HCT116 (cell line): ENCODE data around the gene SWT1. TPM values are rescaled to one million over a fixed set of nuclear protein-coding genes. Genes with fewer than 3 reads are reported as not detected.

Experiments
- ATAC-seq: fragments of 200-7000 bp; cut with Tn5 transposase; 2 replicates; pipeline ENCODE4 v1.9.1; 2020; ENCODE audit warnings: mild to moderate bottlenecking, moderate library complexity
- BruUV-seq: library from RNA; stranded (reverse); fragments of 400-500 nt; replicated peaks from 2 replicates; lab custom pipeline; 2021; lab: Mats Ljungman, UMichigan
- CTCF ChIA-PET: fragments of 300-600 bp; sonication (Branson Sonifier 250); formaldehyde crosslinking; loops from one replicate; lab custom pipeline; 2021; ENCODE audit warnings: antibody characterized with exemption; lab: Charles Lee
- POLR2A ChIA-PET: fragments of 300-600, 350-600 bp; sonication (Branson Sonifier 250); formaldehyde crosslinking; loops from one replicate; lab custom pipeline; 2021; ENCODE audit warnings: antibody characterized with exemption; lab: Charles Lee
- RAD21 ChIA-PET, 2 experiments: fragments of 300-600 bp; sonication (Branson Sonifier 250); formaldehyde crosslinking; loops; one replicate each; lab custom pipeline; 2023; ENCODE audit warnings: low total read pairs in 2 of 2; ENCODE audit not compliant: uncharacterized antibody in 2 of 2, unreplicated experiment in 2 of 2, low non-redundant PET in 1 of 2; lab: Charles Lee
- DNase-seq: peaks from one replicate; pipeline ENCODE4 v3.0.0-alpha.2; 2010; ENCODE audit warnings: low read depth, low spot score
- H2AFZ ChIP-seq: fragments of 200-600 bp; shearing (Covaris generic), sonication (generic); 2 replicates; pipeline ENCODE4 v1.6.1; 2017; ENCODE audit warnings: low read depth, mixed run types, mixed read lengths, antibody characterized with exemption, low read length; ENCODE audit not compliant: poor library complexity, severe bottlenecking
- H3K27ac ChIP-seq: 2 replicates; pipeline ENCODE4 v1.5.1; 2012; ENCODE audit warnings: low read depth, low read length
- H3K27me3 ChIP-seq: fragments of 200-600 bp; sonication (generic); 2 replicates; pipeline ENCODE4 v1.6.1; 2016; ENCODE audit warnings: mixed run types, low read length, mixed read lengths; ENCODE audit not compliant: insufficient read depth
- H3K36me3 ChIP-seq, 2 experiments: fragments of 200-500 bp in 1 of 2; fragments of 200-600 bp in 1 of 2; sonication (Bioruptor generic) in 1 of 2; sonication (generic) in 1 of 2; 2 replicates each; pipeline versions ENCODE4 v1.5.1 to v1.6.1; 2014 to 2016; ENCODE audit warnings: low read length in 2 of 2, inconsistent platforms in 1 of 2, mixed read lengths in 1 of 2, mixed run types in 1 of 2; ENCODE audit not compliant: insufficient read depth in 2 of 2, control insufficient read depth in 1 of 2
- H3K4me1 ChIP-seq, 2 experiments: fragments of 200-600 bp in 1 of 2; sonication (generic) in 1 of 2; 2 replicates each; pipeline versions ENCODE4 v1.5.1 to v1.6.1; 2012 to 2017; ENCODE audit warnings: low read length in 2 of 2, inconsistent platforms in 1 of 2, mild to moderate bottlenecking in 1 of 2, mixed read lengths in 1 of 2, mixed run types in 1 of 2, moderate library complexity in 1 of 2; ENCODE audit not compliant: insufficient read depth in 2 of 2, control insufficient read depth in 1 of 2
- H3K4me2 ChIP-seq: fragments of 200-600 bp; sonication (generic); 2 replicates; pipeline ENCODE4 v1.6.1; 2017; ENCODE audit warnings: mixed run types, low read length, mixed read lengths
- H3K4me3 ChIP-seq, 2 experiments: fragments of 200-600 bp in 1 of 2; sonication (generic) in 1 of 2; replicated peaks in 1 of 2; 2 replicates each; pipeline ENCODE4 v1.5.1; 2011 to 2016; ENCODE audit warnings: low read length in 2 of 2, control low read depth in 1 of 2, low read depth in 1 of 2, mild to moderate bottlenecking in 1 of 2, mixed read lengths in 1 of 2, mixed run types in 1 of 2
- H3K79me2 ChIP-seq: fragments of 200-600 bp; sonication (generic); 2 replicates; pipeline ENCODE4 v1.6.1; 2017; ENCODE audit warnings: mild to moderate bottlenecking, mixed run types, low read length, moderate library complexity, mixed read lengths; ENCODE audit not compliant: insufficient read depth
- H3K9ac ChIP-seq: fragments of 200-600 bp; sonication (generic); 2 replicates; pipeline ENCODE4 v1.6.1; 2016; ENCODE audit warnings: low read length, mixed read lengths
- H3K9me2 ChIP-seq: fragments of 200-600 bp; sonication (generic), shearing (Covaris generic); 2 replicates; pipeline ENCODE4 v1.6.1; 2017; ENCODE audit warnings: mixed run types, mild to moderate bottlenecking, moderate library complexity; ENCODE audit not compliant: insufficient read depth
- H3K9me3 ChIP-seq, 2 experiments: fragments of 200-500 bp in 1 of 2; fragments of 200-600 bp in 1 of 2; sonication (Bioruptor generic) in 1 of 2; sonication (generic) in 1 of 2; 2 replicates each; pipeline ENCODE4 v1.6.1; 2014 to 2017; ENCODE audit warnings: low read length in 2 of 2, mixed read lengths in 2 of 2, inconsistent platforms in 1 of 2, low read depth in 1 of 2, mild to moderate bottlenecking in 1 of 2, mixed run types in 1 of 2, moderate library complexity in 1 of 2; ENCODE audit not compliant: control insufficient read depth in 1 of 2, insufficient read depth in 1 of 2
- H4K20me1 ChIP-seq: fragments of 200-600 bp; sonication (generic), shearing (Covaris generic); 2 replicates; pipeline ENCODE4 v1.6.1; 2017; ENCODE audit warnings: mixed run types, mild to moderate bottlenecking, moderate library complexity; ENCODE audit not compliant: insufficient read depth
- CBX3 ChIP-seq: IDR thresholded peaks from 2 replicates; pipeline ENCODE4 v1.6.1; 2012; ENCODE audit warnings: low read depth
- CEBPB ChIP-seq: IDR thresholded peaks from 2 replicates; pipeline ENCODE4 v1.6.1; 2012; ENCODE audit warnings: low read depth
- EGR1 ChIP-seq: IDR thresholded peaks from 2 replicates; pipeline ENCODE4 v1.6.1; 2012; ENCODE audit warnings: low read depth
- EZH2 ChIP-seq: fragments of 200-600 bp; sonication (generic); IDR thresholded peaks from 2 replicates; pipeline ENCODE4 v1.6.1; 2017; ENCODE audit warnings: antibody characterized with exemption, mixed run types
- FOSL1 ChIP-seq: IDR thresholded peaks from 2 replicates; pipeline ENCODE4 v1.6.1; 2012; ENCODE audit warnings: low read depth
- POLR2A ChIP-seq: IDR thresholded peaks from 2 replicates; pipeline ENCODE4 v1.7.0; 2011; ENCODE audit warnings: borderline replicate concordance; ENCODE audit not compliant: insufficient read depth, insufficient read length; ENCODE audit errors: extremely low read depth
- POLR2AphosphoS5 ChIP-seq: IDR thresholded peaks from 2 replicates; pipeline ENCODE4 v1.6.1; 2011; ENCODE audit warnings: mild to moderate bottlenecking, low read depth, low read length, moderate library complexity
- RAD21 ChIP-seq: IDR thresholded peaks from 2 replicates; pipeline ENCODE4 v1.6.1; 2012; ENCODE audit warnings: low read depth, mild to moderate bottlenecking
- SIN3A ChIP-seq: IDR thresholded peaks from 2 replicates; pipeline ENCODE4 v1.6.1; 2012; ENCODE audit warnings: low read depth
- SP1 ChIP-seq: IDR thresholded peaks from 2 replicates; pipeline ENCODE4 v1.6.1; 2012; ENCODE audit warnings: low read depth
- SRF ChIP-seq: IDR thresholded peaks from 2 replicates; pipeline ENCODE4 v1.6.1; 2012; ENCODE audit warnings: low read depth
- TCF7L2 ChIP-seq: IDR thresholded peaks from 2 replicates; pipeline ENCODE4 v1.7.0; 2011; ENCODE audit warnings: borderline replicate concordance, inconsistent platforms; ENCODE audit not compliant: insufficient read depth, insufficient read length; ENCODE audit errors: extremely low read depth
- YY1 ChIP-seq: IDR thresholded peaks from 2 replicates; pipeline ENCODE4 v1.6.1; 2011; ENCODE audit warnings: low read length, low read depth, moderate library complexity, mild to moderate bottlenecking; ENCODE audit not compliant: insufficient replicate concordance; ENCODE audit errors: extremely low read depth
- ZFX ChIP-seq: fragments of 450-650 bp; IDR thresholded peaks from 2 replicates; pipeline ENCODE4 v1.6.1; 2017
- ZNF274 ChIP-seq: fragments of 200-500 bp; sonication (Bioruptor generic); IDR thresholded peaks from 2 replicates; pipeline ENCODE4 v1.6.1; 2014; ENCODE audit warnings: mild to moderate bottlenecking, low read depth, low read length, inconsistent platforms
- intact Hi-C: fragments of 100-400 bp; cut with micrococcal nuclease; formaldehyde crosslinking; loops from 2 replicates; pipeline ENCODE4 v1.10.0; 2022
- total RNA-seq: library from RNA; stranded (reverse); gene quantifications from one replicate; pipeline ENCODE4 v1.2.1, GENCODE V29; 2021; ENCODE audit not compliant: unreplicated experiment
- TF ChIP-seq, protein P1 (sequence below), 3 experiments: fragments of 200-600 bp in 1 of 3; sonication (generic) in 1 of 3; IDR thresholded peaks in 2 of 3; conservative IDR thresholded peaks in 1 of 3; 2 replicates each; pipeline ENCODE4 v1.5.1; 2012 to 2017; ENCODE audit warnings: low read depth in 2 of 3, low read length in 2 of 3, antibody characterized with exemption in 1 of 3, borderline replicate concordance in 1 of 3, control low read depth in 1 of 3, mild to moderate bottlenecking in 1 of 3, mixed read lengths in 1 of 3, mixed run types in 1 of 3, moderate library complexity in 1 of 3; ENCODE audit not compliant: insufficient read depth in 1 of 3
- TF ChIP-seq, protein P2 (sequence below): IDR thresholded peaks from 2 replicates; pipeline ENCODE4 v1.6.1; 2012
- TF ChIP-seq, protein P3 (sequence below): IDR thresholded peaks from 2 replicates; pipeline ENCODE4 v1.6.1; 2012; ENCODE audit warnings: low read depth

Gene SWT1
- total RNA-seq, 1 experiment from 2014 or later, result 3.3 TPM

DNA sequence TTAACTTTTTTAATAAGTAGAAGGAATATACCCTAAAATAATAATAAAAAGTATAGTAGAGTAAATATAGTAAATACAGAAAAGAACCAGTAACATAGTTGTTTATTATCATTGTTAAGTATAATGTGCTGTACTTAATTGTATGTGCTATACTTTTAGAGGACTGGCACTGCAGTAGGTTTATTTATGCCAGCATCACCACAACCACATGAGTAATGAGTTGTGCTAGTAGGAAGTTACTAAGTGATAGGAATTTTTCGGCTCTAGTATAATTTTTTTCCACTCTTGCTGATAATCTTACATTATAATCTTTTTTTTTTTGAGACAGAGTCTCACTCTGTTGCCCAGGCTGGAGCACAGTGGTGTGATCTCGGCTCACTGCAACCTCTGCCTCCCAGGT lies 88.5 kb downstream of the SWT1 start (continued):
- TF ChIP-seq, protein P1, sequence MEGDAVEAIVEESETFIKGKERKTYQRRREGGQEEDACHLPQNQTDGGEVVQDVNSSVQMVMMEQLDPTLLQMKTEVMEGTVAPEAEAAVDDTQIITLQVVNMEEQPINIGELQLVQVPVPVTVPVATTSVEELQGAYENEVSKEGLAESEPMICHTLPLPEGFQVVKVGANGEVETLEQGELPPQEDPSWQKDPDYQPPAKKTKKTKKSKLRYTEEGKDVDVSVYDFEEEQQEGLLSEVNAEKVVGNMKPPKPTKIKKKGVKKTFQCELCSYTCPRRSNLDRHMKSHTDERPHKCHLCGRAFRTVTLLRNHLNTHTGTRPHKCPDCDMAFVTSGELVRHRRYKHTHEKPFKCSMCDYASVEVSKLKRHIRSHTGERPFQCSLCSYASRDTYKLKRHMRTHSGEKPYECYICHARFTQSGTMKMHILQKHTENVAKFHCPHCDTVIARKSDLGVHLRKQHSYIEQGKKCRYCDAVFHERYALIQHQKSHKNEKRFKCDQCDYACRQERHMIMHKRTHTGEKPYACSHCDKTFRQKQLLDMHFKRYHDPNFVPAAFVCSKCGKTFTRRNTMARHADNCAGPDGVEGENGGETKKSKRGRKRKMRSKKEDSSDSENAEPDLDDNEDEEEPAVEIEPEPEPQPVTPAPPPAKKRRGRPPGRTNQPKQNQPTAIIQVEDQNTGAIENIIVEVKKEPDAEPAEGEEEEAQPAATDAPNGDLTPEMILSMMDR (IDR thresholded peaks at IDR 0.05 in 2 of 3, conservative IDR thresholded peaks at IDR 0.05 in 1 of 3; ENCODE audit: borderline replicate concordance in 1 of 3, insufficient read depth in 1 of 3, low read depth in 2 of 3, low read length in 2 of 3), result no peak
- TF ChIP-seq RAD21 (no peak), EGR1 (no peak), POLR2A (no peak)

DNA sequence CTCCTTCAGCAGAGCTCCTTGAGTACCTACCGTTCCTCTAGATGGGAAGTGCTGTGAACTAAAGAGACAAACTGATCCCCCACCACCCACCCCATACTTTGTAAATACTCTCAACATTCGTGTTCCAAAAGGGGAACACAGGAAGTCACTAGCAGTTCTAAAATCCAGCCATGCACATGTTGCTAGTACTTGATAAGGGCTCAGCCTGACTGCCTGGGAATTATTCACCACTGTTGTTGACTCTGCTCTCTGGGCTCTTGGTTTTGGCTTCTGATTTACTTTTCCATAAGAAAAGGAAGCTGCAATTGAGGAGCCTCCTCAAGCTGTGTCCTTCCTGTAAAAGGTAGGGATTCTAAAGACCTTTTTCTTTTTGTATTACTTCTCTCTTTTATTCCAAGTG lies 92.6 kb downstream of the SWT1 start:
- H3K27me3 ChIP-seq, result no peaks in the 10 kb centered on the region
- POLR2A ChIA-PET, result no interaction called here
- H2AFZ ChIP-seq, result no peak overlapping the region
- ATAC-seq (no peak), DNase-seq (no peak)
- H3K9me3 ChIP-seq, result no peaks in the 10 kb centered on the region
- H3K79me2 ChIP-seq, result no peaks in the 10 kb centered on the region
- RAD21 ChIA-PET, result no interaction called here
- H3K9me2 ChIP-seq, result no peaks in the 10 kb centered on the region
- H3K4me1 ChIP-seq, result no peaks in the 10 kb centered on the region
- no peaks in the 10 kb centered on the region for H3K36me3 ChIP-seq
- no peak overlapping the region for H3K27ac ChIP-seq
- no peak overlapping the region for H3K9ac ChIP-seq
- BruUV-seq, result no TSS peak
- no peaks in the 10 kb centered on the region for H4K20me1 ChIP-seq
- CTCF ChIA-PET, result no interaction called here
- no peak overlapping the region for H3K4me3 ChIP-seq
- intact Hi-C loops, result no loop called here
- TF ChIP-seq, protein P1 (IDR thresholded peaks at IDR 0.05 in 2 of 3, conservative IDR thresholded peaks at IDR 0.05 in 1 of 3; ENCODE audit: borderline replicate concordance in 1 of 3, insufficient read depth in 1 of 3, low read depth in 2 of 3, low read length in 2 of 3), result no peak
- TF ChIP-seq RAD21, result no peak
- TF ChIP-seq, protein P2, sequence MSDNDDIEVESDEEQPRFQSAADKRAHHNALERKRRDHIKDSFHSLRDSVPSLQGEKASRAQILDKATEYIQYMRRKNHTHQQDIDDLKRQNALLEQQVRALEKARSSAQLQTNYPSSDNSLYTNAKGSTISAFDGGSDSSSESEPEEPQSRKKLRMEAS, result no peak
- TF ChIP-seq EGR1, result no peak
- TF ChIP-seq SP1, result no peak
- no peak for TF ChIP-seq POLR2AphosphoS5
- TF ChIP-seq, protein P3, sequence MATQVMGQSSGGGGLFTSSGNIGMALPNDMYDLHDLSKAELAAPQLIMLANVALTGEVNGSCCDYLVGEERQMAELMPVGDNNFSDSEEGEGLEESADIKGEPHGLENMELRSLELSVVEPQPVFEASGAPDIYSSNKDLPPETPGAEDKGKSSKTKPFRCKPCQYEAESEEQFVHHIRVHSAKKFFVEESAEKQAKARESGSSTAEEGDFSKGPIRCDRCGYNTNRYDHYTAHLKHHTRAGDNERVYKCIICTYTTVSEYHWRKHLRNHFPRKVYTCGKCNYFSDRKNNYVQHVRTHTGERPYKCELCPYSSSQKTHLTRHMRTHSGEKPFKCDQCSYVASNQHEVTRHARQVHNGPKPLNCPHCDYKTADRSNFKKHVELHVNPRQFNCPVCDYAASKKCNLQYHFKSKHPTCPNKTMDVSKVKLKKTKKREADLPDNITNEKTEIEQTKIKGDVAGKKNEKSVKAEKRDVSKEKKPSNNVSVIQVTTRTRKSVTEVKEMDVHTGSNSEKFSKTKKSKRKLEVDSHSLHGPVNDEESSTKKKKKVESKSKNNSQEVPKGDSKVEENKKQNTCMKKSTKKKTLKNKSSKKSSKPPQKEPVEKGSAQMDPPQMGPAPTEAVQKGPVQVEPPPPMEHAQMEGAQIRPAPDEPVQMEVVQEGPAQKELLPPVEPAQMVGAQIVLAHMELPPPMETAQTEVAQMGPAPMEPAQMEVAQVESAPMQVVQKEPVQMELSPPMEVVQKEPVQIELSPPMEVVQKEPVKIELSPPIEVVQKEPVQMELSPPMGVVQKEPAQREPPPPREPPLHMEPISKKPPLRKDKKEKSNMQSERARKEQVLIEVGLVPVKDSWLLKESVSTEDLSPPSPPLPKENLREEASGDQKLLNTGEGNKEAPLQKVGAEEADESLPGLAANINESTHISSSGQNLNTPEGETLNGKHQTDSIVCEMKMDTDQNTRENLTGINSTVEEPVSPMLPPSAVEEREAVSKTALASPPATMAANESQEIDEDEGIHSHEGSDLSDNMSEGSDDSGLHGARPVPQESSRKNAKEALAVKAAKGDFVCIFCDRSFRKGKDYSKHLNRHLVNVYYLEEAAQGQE, result no peak
- TF ChIP-seq TCF7L2, result no peak
- TF ChIP-seq CBX3, result no peak
- TF ChIP-seq FOSL1, result no peak
- no peak for TF ChIP-seq YY1
- TF ChIP-seq ZFX, result no peak
- TF ChIP-seq ZNF274, result no peak
- TF ChIP-seq SIN3A, result no peak
- no peak for TF ChIP-seq CEBPB
- TF ChIP-seq SRF, result no peak
- no peak for TF ChIP-seq EZH2
- TF ChIP-seq, all 23 proteins: peak for 0
- no peak overlapping the region for H3K4me2 ChIP-seq
